Measurements from ENCODE around the gene CMYA5.

Gene CMYA5

DNA sequence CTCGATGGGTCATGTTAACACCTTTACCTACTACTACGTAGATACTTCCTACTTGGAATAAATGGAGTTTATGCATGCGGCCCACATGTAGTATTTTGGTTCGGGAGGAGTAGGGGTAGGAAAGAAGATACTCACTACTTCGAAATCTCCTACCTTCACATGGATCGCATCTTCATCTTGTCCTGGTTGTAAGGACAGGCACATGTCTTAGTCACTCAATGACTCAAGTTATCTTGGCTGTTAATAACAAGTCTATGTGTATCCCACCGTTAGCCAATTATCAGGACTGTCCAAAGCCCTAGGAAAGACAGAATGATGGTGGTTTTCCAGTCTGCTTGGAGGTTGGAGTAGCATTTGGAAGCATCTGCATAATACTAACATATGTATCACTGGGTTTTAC, 24.1 kb downstream of the CMYA5 start:
- TF ChIP-seq YY1 (IDR thresholded peaks at IDR 0.05; ENCODE audit: insufficient read depth, insufficient read length): no peak
- no peak for TF ChIP-seq SUZ12 (IDR thresholded peaks at IDR 0.05; ENCODE audit: extremely low read depth, insufficient read depth, insufficient read length)
- no peak for TF ChIP-seq ZNF274 (IDR thresholded peaks at IDR 0.05; ENCODE audit: low read depth, low read length)
- H3K9ac ChIP-seq (ENCODE audit: insufficient read length, low read depth): no peak overlapping the region
- H3K4me3 ChIP-seq (ENCODE audit: insufficient read length, low read depth): no peak overlapping the region
- H3K9me3 ChIP-seq (ENCODE audit: insufficient read depth, low read length): no peaks in the 10 kb centered on the region; the same call in 1 of the 2 replicates
- no peak for DNase-seq (ENCODE audit: low read depth, low spot score)
- no peaks in the 10 kb centered on the region for H3K27me3 ChIP-seq (ENCODE audit: insufficient read depth, insufficient read length)
- no peaks in the 10 kb centered on the region for H3K36me3 ChIP-seq (ENCODE audit: insufficient read depth, insufficient read length, low read length)
- no peaks in the 10 kb centered on the region for H3K4me1 ChIP-seq (ENCODE audit: insufficient read depth, insufficient read length)

DNA sequence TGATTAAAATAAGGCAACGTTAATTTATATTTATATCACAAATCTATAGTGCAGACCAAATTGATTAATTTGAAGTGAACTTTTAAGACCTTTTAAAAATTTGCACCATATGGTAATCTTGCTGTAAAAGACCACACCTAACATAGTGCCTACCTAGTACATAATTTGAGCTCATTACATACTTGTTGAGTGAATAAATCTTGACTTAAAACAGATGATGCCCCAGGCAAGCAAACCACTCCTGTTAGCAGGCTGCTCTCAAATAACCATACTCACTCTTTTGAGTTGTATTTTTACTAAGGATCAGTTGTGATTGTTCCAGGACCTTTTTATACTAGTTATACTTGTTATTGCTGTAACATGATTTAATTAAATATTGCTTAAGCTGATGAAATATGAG, 27.2 kb downstream of the CMYA5 start:
- H3K4me1 ChIP-seq (ENCODE audit: insufficient read depth, insufficient read length): no peaks in the 10 kb centered on the region
- H3K36me3 ChIP-seq (ENCODE audit: insufficient read depth, insufficient read length, low read length): no peaks in the 10 kb centered on the region
- no peak for DNase-seq (ENCODE audit: low read depth, low spot score)
- H3K9ac ChIP-seq (ENCODE audit: insufficient read length, low read depth): no peak overlapping the region
- no peaks in the 10 kb centered on the region for H3K27me3 ChIP-seq (ENCODE audit: insufficient read depth, insufficient read length)
- H3K4me3 ChIP-seq (ENCODE audit: insufficient read length, low read depth): no peak overlapping the region
- TF ChIP-seq YY1 (IDR thresholded peaks at IDR 0.05; ENCODE audit: insufficient read depth, insufficient read length) (no peak), ZNF274 (IDR thresholded peaks at IDR 0.05; ENCODE audit: low read depth, low read length) (no peak), SUZ12 (IDR thresholded peaks at IDR 0.05; ENCODE audit: extremely low read depth, insufficient read depth, insufficient read length) (no peak)
- peaks cover 14% of the 10 kb centered on the region for H3K9me3 ChIP-seq (ENCODE audit: insufficient read depth, low read length)

DNA sequence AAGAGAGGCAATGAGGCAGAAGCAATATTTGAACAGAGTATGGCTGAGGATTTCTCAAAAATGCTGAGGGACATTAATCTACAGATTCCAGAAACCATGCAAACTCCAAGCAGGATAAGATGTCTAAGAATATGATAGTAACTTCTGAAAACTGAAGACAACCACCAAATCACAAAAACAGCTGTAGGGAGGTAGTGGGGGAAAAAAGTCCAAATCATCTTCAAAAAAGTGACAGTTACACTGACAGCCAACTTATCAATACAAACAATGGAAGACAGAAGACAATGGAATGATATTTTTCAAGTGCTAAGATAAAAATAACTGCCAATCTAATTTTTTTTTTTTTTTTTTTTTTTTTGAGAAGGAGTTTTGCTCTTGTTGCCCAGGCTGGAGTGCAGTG, 30.5 kb downstream of the CMYA5 start:
- Histone ChIP-seq H3K9me3 (ENCODE audit: insufficient read depth, low read length) (peaks cover 14% of the 10 kb centered on the region), H3K4me3 (ENCODE audit: insufficient read length, low read depth) (no peak overlapping the region), H3K9ac (ENCODE audit: insufficient read length, low read depth) (no peak overlapping the region), H3K27me3 (ENCODE audit: insufficient read depth, insufficient read length) (no peaks in the 10 kb centered on the region), H3K36me3 (ENCODE audit: insufficient read depth, insufficient read length, low read length) (no peaks in the 10 kb centered on the region), H3K4me1 (ENCODE audit: insufficient read depth, insufficient read length) (no peaks in the 10 kb centered on the region)
- DNase-seq (ENCODE audit: low read depth, low spot score): no peak
- TF ChIP-seq SUZ12 (IDR thresholded peaks at IDR 0.05; ENCODE audit: extremely low read depth, insufficient read depth, insufficient read length) (no peak), ZNF274 (IDR thresholded peaks at IDR 0.05; ENCODE audit: low read depth, low read length) (no peak), YY1 (IDR thresholded peaks at IDR 0.05; ENCODE audit: insufficient read depth, insufficient read length) (no peak)

DNA sequence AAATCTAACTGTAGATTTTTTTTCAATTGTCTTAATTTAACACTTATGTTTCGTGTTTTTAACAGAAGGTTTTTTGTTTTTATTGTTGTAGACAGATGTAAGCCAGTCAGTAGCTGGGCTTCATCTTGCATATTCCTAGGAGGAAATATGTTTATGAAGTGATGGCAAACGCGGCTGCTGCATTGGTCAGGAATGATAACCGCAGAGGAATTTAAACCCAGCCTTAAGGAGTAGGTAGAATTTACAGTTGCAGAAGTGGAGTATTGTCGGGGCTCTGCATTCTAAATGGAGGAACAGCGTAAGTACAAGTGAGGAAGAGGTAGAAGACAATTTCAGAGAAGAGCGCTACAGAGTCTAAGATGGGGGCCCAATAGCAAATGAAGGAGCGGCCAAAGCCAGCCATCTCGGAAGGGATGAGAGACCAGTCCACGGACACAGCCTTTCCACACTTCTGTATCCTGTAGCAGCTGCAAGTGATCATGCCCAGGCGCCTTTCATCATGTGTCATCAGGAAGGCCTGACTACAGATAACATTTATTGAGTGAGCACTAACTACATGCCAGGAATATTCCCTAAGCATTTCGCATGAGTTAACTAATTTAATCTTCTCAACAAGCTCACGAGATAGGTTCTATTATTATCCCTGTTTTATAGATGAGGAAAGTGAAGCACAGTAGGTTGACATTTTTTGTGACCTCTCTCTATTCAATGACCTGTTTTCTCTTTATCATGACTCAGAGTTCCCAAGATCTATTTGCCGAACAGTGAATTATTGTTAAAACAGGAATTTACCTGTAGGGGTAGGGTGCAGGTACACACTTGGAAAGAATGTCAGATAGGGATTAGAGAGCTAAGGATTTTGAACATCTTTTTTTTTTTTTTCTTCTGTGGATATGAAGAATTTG, 38.1 kb downstream of the CMYA5 start:
- no peak for TF ChIP-seq YY1 (IDR thresholded peaks at IDR 0.05; ENCODE audit: insufficient read depth, insufficient read length)
- TF ChIP-seq SUZ12 (IDR thresholded peaks at IDR 0.05; ENCODE audit: extremely low read depth, insufficient read depth, insufficient read length): no peak
- TF ChIP-seq ZNF274 (IDR thresholded peaks at IDR 0.05; ENCODE audit: low read depth, low read length): no peak
- no peaks in the 10 kb centered on the region for H3K27me3 ChIP-seq (ENCODE audit: insufficient read depth, insufficient read length)
- no peak overlapping the region for H3K9ac ChIP-seq (ENCODE audit: insufficient read length, low read depth)
- no peaks in the 10 kb centered on the region for H3K36me3 ChIP-seq (ENCODE audit: insufficient read depth, insufficient read length, low read length)
- H3K9me3 ChIP-seq (ENCODE audit: insufficient read depth, low read length): no peaks in the 10 kb centered on the region
- no peak overlapping the region for H3K4me3 ChIP-seq (ENCODE audit: insufficient read length, low read depth)
- H3K4me1 ChIP-seq (ENCODE audit: insufficient read depth, insufficient read length): no peaks in the 10 kb centered on the region
- no peak for DNase-seq (ENCODE audit: low read depth, low spot score)

DNA sequence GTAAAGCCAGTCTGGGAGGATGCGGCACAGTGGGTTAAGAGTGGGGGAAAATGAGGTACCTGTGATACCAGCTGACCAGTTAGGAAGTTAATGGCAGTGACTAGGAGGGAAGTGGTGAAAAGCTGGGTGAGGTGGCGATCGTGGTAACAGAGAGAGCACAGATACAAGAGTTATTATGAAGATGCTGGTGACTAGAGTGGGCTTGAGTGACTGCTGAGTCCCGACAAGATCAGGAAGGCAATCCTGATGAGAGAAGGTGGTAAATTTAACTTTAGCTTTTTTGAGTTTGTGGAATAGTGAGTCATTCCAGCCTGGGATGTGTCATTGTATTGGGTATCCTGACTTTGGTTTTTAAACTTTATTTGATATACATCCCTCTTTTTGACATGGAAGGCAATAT, 38.8 kb downstream of the CMYA5 start:
- Histone ChIP-seq H3K4me1 (ENCODE audit: insufficient read depth, insufficient read length) (no peaks in the 10 kb centered on the region), H3K9ac (ENCODE audit: insufficient read length, low read depth) (no peak overlapping the region), H3K9me3 (ENCODE audit: insufficient read depth, low read length) (no peaks in the 10 kb centered on the region), H3K4me3 (ENCODE audit: insufficient read length, low read depth) (no peak overlapping the region), H3K36me3 (ENCODE audit: insufficient read depth, insufficient read length, low read length) (no peaks in the 10 kb centered on the region), H3K27me3 (ENCODE audit: insufficient read depth, insufficient read length) (no peaks in the 10 kb centered on the region)
- DNase-seq (ENCODE audit: low read depth, low spot score): no peak
- TF ChIP-seq YY1 (IDR thresholded peaks at IDR 0.05; ENCODE audit: insufficient read depth, insufficient read length) (no peak), SUZ12 (IDR thresholded peaks at IDR 0.05; ENCODE audit: extremely low read depth, insufficient read depth, insufficient read length) (no peak), ZNF274 (IDR thresholded peaks at IDR 0.05; ENCODE audit: low read depth, low read length) (no peak)

DNA sequence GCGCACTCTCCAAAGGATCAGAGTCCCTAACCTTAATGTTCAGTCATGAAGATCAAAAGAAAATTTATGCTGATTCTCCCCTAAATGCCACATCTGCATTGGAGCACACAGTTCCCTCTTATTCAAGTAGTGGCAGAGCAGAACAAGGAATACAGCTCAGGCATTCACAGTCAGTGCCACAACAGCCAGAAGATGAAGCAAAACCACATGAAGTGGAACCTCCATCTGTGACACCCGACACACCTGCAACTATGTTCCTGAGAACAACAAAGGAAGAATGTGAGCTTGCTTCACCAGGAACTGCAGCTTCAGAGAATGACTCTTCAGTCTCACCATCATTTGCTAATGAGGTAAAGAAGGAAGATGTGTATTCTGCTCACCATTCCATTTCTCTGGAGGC, 40.0 kb downstream of the CMYA5 start:
- Histone ChIP-seq H3K36me3 (ENCODE audit: insufficient read depth, insufficient read length, low read length) (no peaks in the 10 kb centered on the region), H3K4me3 (ENCODE audit: insufficient read length, low read depth) (no peak overlapping the region), H3K27me3 (ENCODE audit: insufficient read depth, insufficient read length) (no peaks in the 10 kb centered on the region)

DNA sequence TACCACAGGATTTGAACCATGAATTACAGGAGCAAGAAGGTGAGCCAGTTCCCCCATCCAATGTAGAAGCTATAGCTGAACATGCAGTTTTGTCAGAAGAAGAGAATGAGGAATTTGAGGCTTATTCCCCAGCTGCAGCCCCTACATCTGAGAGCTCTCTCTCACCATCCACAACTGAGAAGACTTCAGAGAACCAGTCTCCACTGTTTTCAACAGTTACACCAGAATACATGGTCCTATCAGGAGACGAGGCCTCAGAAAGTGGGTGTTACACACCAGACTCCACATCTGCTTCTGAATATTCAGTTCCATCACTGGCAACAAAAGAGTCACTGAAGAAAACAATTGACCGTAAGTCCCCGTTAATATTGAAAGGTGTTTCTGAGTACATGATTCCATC, 40.9 kb downstream of the CMYA5 start:
- no peak for TF ChIP-seq SUZ12 (IDR thresholded peaks at IDR 0.05; ENCODE audit: extremely low read depth, insufficient read depth, insufficient read length)
- TF ChIP-seq YY1 (IDR thresholded peaks at IDR 0.05; ENCODE audit: insufficient read depth, insufficient read length): no peak
- no peak for TF ChIP-seq ZNF274 (IDR thresholded peaks at IDR 0.05; ENCODE audit: low read depth, low read length)
- Histone ChIP-seq H3K9me3 (ENCODE audit: insufficient read depth, low read length) (no peaks in the 10 kb centered on the region), H3K27me3 (ENCODE audit: insufficient read depth, insufficient read length) (no peaks in the 10 kb centered on the region), H3K36me3 (ENCODE audit: insufficient read depth, insufficient read length, low read length) (no peaks in the 10 kb centered on the region), H3K4me3 (ENCODE audit: insufficient read length, low read depth) (no peak overlapping the region), H3K4me1 (ENCODE audit: insufficient read depth, insufficient read length) (no peaks in the 10 kb centered on the region), H3K9ac (ENCODE audit: insufficient read length, low read depth) (no peak overlapping the region)
- DNase-seq (ENCODE audit: low read depth, low spot score): no peak

More for the DNA sequence above, 40.0 kb downstream of the CMYA5 start:
- no peak overlapping the region for H3K9ac ChIP-seq (ENCODE audit: insufficient read length, low read depth)
- H3K4me1 ChIP-seq (ENCODE audit: insufficient read depth, insufficient read length): no peaks in the 10 kb centered on the region
- no peak for DNase-seq (ENCODE audit: low read depth, low spot score)
- TF ChIP-seq ZNF274 (IDR thresholded peaks at IDR 0.05; ENCODE audit: low read depth, low read length): no peak
- TF ChIP-seq SUZ12 (IDR thresholded peaks at IDR 0.05; ENCODE audit: extremely low read depth, insufficient read depth, insufficient read length): no peak
- no peak for TF ChIP-seq YY1 (IDR thresholded peaks at IDR 0.05; ENCODE audit: insufficient read depth, insufficient read length)
- H3K9me3 ChIP-seq (ENCODE audit: insufficient read depth, low read length): no peaks in the 10 kb centered on the region

All from NT2/D1 (cell line).